Neutrophil (primary cell): ENCODE measurements around the gene GADD45GIP1.

Source experiments
- H3K27ac ChIP-seq: fragments of 200-600 bp; sonication (generic); 2 replicates; pipeline ENCODE4 v1.5.1; 2016; ENCODE audit warnings: mild to moderate bottlenecking, moderate library complexity
- H3K27me3 ChIP-seq: fragments of 200-600 bp; sonication (generic); 2 replicates; pipeline ENCODE4 v1.6.0; 2016; ENCODE audit warnings: mild to moderate bottlenecking
- H3K36me3 ChIP-seq: fragments of 200-600 bp; sonication (generic); 2 replicates; pipeline ENCODE4 v1.5.1; 2017
- H3K4me1 ChIP-seq, 2 experiments: fragments of 200-600 bp in 1 of 2; sonication (generic) in 1 of 2; 1 replicate in 1 of 2; 2 replicates in 1 of 2; pipeline versions ENCODE4 v1.5.1 to v1.6.1; 2013 to 2016; ENCODE audit warnings: low read depth in 1 of 2, low read length in 1 of 2, mild to moderate bottlenecking in 1 of 2, moderate library complexity in 1 of 2; ENCODE audit not compliant: control insufficient read depth in 1 of 2, insufficient read depth in 1 of 2
- H3K4me3 ChIP-seq, 2 experiments: fragments of 200-600 bp in 1 of 2; sonication (generic) in 1 of 2; 1 replicate in 1 of 2; 2 replicates in 1 of 2; pipeline ENCODE4 v1.5.1; 2013 to 2016; ENCODE audit warnings: low read depth in 1 of 2, low read length in 1 of 2, mild to moderate bottlenecking in 1 of 2, moderate library complexity in 1 of 2
- H3K9me3 ChIP-seq: fragments of 200-600 bp; sonication (generic); 2 replicates; pipeline ENCODE4 v1.5.1; 2016
- CTCF ChIP-seq: fragments of 200-600 bp; sonication (generic); IDR thresholded peaks from 2 replicates; pipeline ENCODE4 v1.5.1; 2016; ENCODE audit warnings: antibody characterized with exemption

Gene GADD45GIP1

GRCh38 chr19:13002166-13002898 is 45.3 kb upstream of the GADD45GIP1 start:
- no peak for TF ChIP-seq CTCF
- no peaks in the 10 kb centered on the region for H3K9me3 ChIP-seq
- H3K4me3 ChIP-seq = no peak overlapping the region
- peaks cover 16% of the 10 kb centered on the region for H3K27me3 ChIP-seq
- H3K4me1 ChIP-seq = no peaks in the 10 kb centered on the region
- H3K36me3 ChIP-seq = no peaks in the 10 kb centered on the region
- no peak overlapping the region for H3K27ac ChIP-seq

- no peaks in the 10 kb centered on the region for H3K36me3 ChIP-seq
- no peak overlapping the region for H3K27ac ChIP-seq
- TF ChIP-seq CTCF = no peak
- H3K27me3 ChIP-seq = peaks cover 22% of the 10 kb centered on the region
- no peak overlapping the region for H3K4me3 ChIP-seq
- H3K4me1 ChIP-seq = peaks cover 0 to 1% of the 10 kb centered on the region in 2 experiments
- no peaks in the 10 kb centered on the region for H3K9me3 ChIP-seq
Measured at GRCh38 chr19:13001502-13002165, 44.6 kb upstream of the GADD45GIP1 start.

- H3K4me1 ChIP-seq = peaks cover 2 to 6% of the 10 kb centered on the region in 2 experiments
- no peak for TF ChIP-seq CTCF
- no peaks in the 10 kb centered on the region for H3K9me3 ChIP-seq
- H3K36me3 ChIP-seq = no peaks in the 10 kb centered on the region
- no peak overlapping the region for H3K27ac ChIP-seq
- H3K27me3 ChIP-seq = peaks cover 28% of the 10 kb centered on the region
- no peak overlapping the region for H3K4me3 ChIP-seq
Measured at GRCh38 chr19:13001166-13001501, 44.1 kb upstream of the GADD45GIP1 start.

GRCh38 chr19:12997967-12998940 is 41.2 kb upstream of the GADD45GIP1 start:
- no peak overlapping the region for H3K27ac ChIP-seq
- no peak overlapping the region for H3K4me3 ChIP-seq

More at GRCh38 chr19:12997967-12998940, 41.2 kb upstream of the GADD45GIP1 start:
- Histone ChIP-seq H3K4me1 (peaks cover 9 to 15% of the 10 kb centered on the region in 2 experiments), H3K36me3 (no peaks in the 10 kb centered on the region), H3K27me3 (peaks cover 52% of the 10 kb centered on the region), H3K9me3 (no peaks in the 10 kb centered on the region)
- TF ChIP-seq CTCF = no peak
